HepG2 (cell line): Measurements from ENCODE around the gene DBNDD1.

Source experiments
- ATAD3A ChIP-seq: sonication (generic); formaldehyde crosslinking; IDR thresholded peaks from 2 replicates; pipeline ENCODE4 v1.4.0; 2020; ENCODE audit warnings: missing genetic modification reagents
- MXD1 ChIP-seq: sonication (generic); formaldehyde crosslinking; IDR thresholded peaks from 2 replicates; pipeline ENCODE4 v1.4.0; 2020; ENCODE audit warnings: mild to moderate bottlenecking, missing genetic modification reagents
- POLR2AphosphoS5 ChIP-seq: IDR thresholded peaks from 2 replicates; pipeline ENCODE4 v1.6.1; 2012; ENCODE audit warnings: low read depth, low read length
- PREB ChIP-seq: sonication (generic); formaldehyde crosslinking; IDR thresholded peaks from 2 replicates; pipeline ENCODE4 v1.4.0; 2020; ENCODE audit warnings: missing genetic modification reagents
- U2AF1 ChIP-seq: fragments of 200-400 bp; formaldehyde crosslinking; optimal IDR thresholded peaks from 2 replicates; pipeline ENCODE3; 2017; ENCODE audit warnings: mild to moderate bottlenecking, low read depth, low read length
- YY1 ChIP-seq: IDR thresholded peaks from 2 replicates; pipeline ENCODE4 v1.6.1; 2011; ENCODE audit warnings: low read length, low read depth, moderate library complexity, mild to moderate bottlenecking; ENCODE audit not compliant: insufficient read depth, insufficient replicate concordance

- TF ChIP-seq U2AF1: no peak
- TF ChIP-seq PREB (CRISPR knock-in tag): no peak
- TF ChIP-seq YY1: no peak
- TF ChIP-seq POLR2AphosphoS5: no peak
- no peak for TF ChIP-seq MXD1 (CRISPR knock-in tag)
- no peak for TF ChIP-seq ATAD3A (CRISPR knock-in tag)
Measured at GRCh38 chr16:90002759-90003158, 16.5 kb downstream of the DBNDD1 start.
